HepG2 (cell line): ENCODE results near the gene PRKAR2B.

Source experiments
- BRCA1 ChIP-seq: sonication (generic); formaldehyde crosslinking; IDR thresholded peaks from 2 replicates; pipeline ENCODE4 v1.4.0; 2020; ENCODE audit warnings: missing genetic modification reagents
- CEBPG ChIP-seq: IDR thresholded peaks from 2 replicates; pipeline ENCODE4 v1.6.1; 2016
- CTCF ChIP-seq: sonication (generic); formaldehyde crosslinking; IDR thresholded peaks from 2 replicates; pipeline ENCODE4 v1.5.0; 2020; ENCODE audit warnings: mild to moderate bottlenecking, missing genetic modification reagents, moderate library complexity
- EP300 ChIP-seq, 3 experiments: sonication (generic) in 1 of 3; formaldehyde crosslinking in 1 of 3; IDR thresholded peaks; 2 replicates each; pipeline versions ENCODE4 v1.5.1 to v1.6.1; 2011 to 2020; ENCODE audit warnings: low read depth in 2 of 3, low read length in 2 of 3, borderline replicate concordance in 1 of 3, improper control_type of control experiment in 1 of 3, mild to moderate bottlenecking in 1 of 3, missing genetic modification reagents in 1 of 3, moderate library complexity in 1 of 3
- FOXC1 ChIP-seq: sonication (generic); formaldehyde crosslinking; IDR thresholded peaks from 2 replicates; pipeline ENCODE4 v1.8.0; 2022; ENCODE audit warnings: mild to moderate bottlenecking, missing genetic modification reagents, borderline replicate concordance
- GABPA ChIP-seq, 2 experiments: IDR thresholded peaks; 2 replicates each; pipeline ENCODE4 v1.6.1; 2011 to 2016; ENCODE audit warnings: low read depth in 2 of 2, low read length in 1 of 2, missing biosample characterization in 1 of 2, missing genetic modification characterization in 1 of 2
- MAZ ChIP-seq, 2 experiments: sonication (generic) in 1 of 2; formaldehyde crosslinking in 1 of 2; IDR thresholded peaks; 2 replicates each; pipeline versions ENCODE4 v1.5.0 to v1.6.1; 2012 to 2020; ENCODE audit warnings: low read depth in 2 of 2, mild to moderate bottlenecking in 2 of 2, borderline replicate concordance in 1 of 2, improper control_type of control experiment in 1 of 2, low read length in 1 of 2, missing genetic modification reagents in 1 of 2, moderate library complexity in 1 of 2
- RAD21 ChIP-seq: fragments of 450-650 bp; formaldehyde crosslinking; IDR thresholded peaks from 2 replicates; pipeline ENCODE4 v1.5.0; 2020; ENCODE audit warnings: mild to moderate bottlenecking
- SIX1 ChIP-seq: sonication (generic); formaldehyde crosslinking; IDR thresholded peaks from 2 replicates; pipeline ENCODE4 v1.4.0; 2020; ENCODE audit warnings: missing genetic modification reagents, borderline replicate concordance
- ZBTB33 ChIP-seq: sonication (generic); formaldehyde crosslinking; IDR thresholded peaks from 2 replicates; pipeline ENCODE4 v1.4.0; 2020; ENCODE audit warnings: missing genetic modification reagents
- ZBTB42 ChIP-seq: sonication (generic); formaldehyde crosslinking; IDR thresholded peaks from 2 replicates; pipeline ENCODE4 v1.5.0; 2020; ENCODE audit warnings: mild to moderate bottlenecking, missing genetic modification reagents
- ZFYVE20 ChIP-seq: sonication (generic); formaldehyde crosslinking; IDR thresholded peaks from 2 replicates; pipeline ENCODE4 v1.8.0; 2023; ENCODE audit warnings: low read depth, mild to moderate bottlenecking, moderate library complexity, missing genetic modification reagents, borderline replicate concordance
- ZNF274 ChIP-seq: sonication (generic); formaldehyde crosslinking; IDR thresholded peaks from 2 replicates; pipeline ENCODE4 v1.5.1; 2020; ENCODE audit warnings: mild to moderate bottlenecking, missing genetic modification reagents
- TF ChIP-seq, protein P1 (sequence below): sonication (generic); formaldehyde crosslinking; IDR thresholded peaks from 2 replicates; pipeline ENCODE4 v1.8.0; 2022; ENCODE audit warnings: missing genetic modification reagents, low read depth, mild to moderate bottlenecking, borderline replicate concordance

GRCh38 chr7:107007892-107008287 is 36.6 kb upstream of the PRKAR2B start:
- TF ChIP-seq CEBPG (CRISPR knock-in tag) (no peak), RAD21 (CRISPR knock-in tag) (no peak), ZBTB42 (CRISPR knock-in tag) (no peak), FOXC1 (CRISPR knock-in tag) (no peak), CTCF (no peak), ZNF274 (CRISPR knock-in tag) (no peak), SIX1 (CRISPR knock-in tag) (no peak), MAZ (IDR thresholded peaks at IDR 0.05; ENCODE audit: borderline replicate concordance, low read depth, low read length) (no peak), MAZ (CRISPR knock-in tag; IDR thresholded peaks at IDR 0.05; ENCODE audit: low read depth) (no peak), GABPA (IDR thresholded peaks at IDR 0.05; ENCODE audit: low read depth, low read length) (no peak), GABPA (CRISPR knock-in tag; IDR thresholded peaks at IDR 0.05; ENCODE audit: low read depth) (no peak), EP300 (IDR thresholded peaks at IDR 0.05; ENCODE audit: low read depth in 2 of 2, low read length in 2 of 2) (no peak), EP300 (CRISPR knock-in tag; IDR thresholded peaks at IDR 0.05; ENCODE audit: borderline replicate concordance) (no peak), ZBTB33 (CRISPR knock-in tag) (no peak), ZFYVE20 (CRISPR knock-in tag) (no peak), BRCA1 (no peak)
- TF ChIP-seq, protein P1, sequence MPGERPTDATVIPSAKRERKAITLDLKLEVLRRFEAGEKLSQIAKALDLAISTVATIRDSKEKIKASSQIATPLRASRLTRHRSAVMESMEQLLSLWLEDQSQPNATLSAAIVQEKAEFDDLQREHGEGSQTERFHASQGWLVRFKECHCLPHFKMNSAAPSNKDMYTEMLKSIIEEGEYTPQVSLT (CRISPR knock-in tag), result no peak
